Parathyroid adenoma (tissue), 2 donors: ENCODE results near the gene SERPINA3.

Source experiments
- H2AFZ ChIP-seq: fragments of 300-600 bp; sonication (generic); one replicate; pipeline ENCODE4 v1.7.0; 2017; ENCODE audit warnings: antibody characterized with exemption, mild to moderate bottlenecking
- H3K27ac ChIP-seq: fragments of 300-600 bp; sonication (generic); one replicate; pipeline ENCODE4 v1.7.0; 2017
- H3K27me3 ChIP-seq: fragments of 300-600 bp; sonication (generic); one replicate; pipeline ENCODE4 v1.7.0; 2017; ENCODE audit warnings: low read length; ENCODE audit not compliant: control insufficient read depth, insufficient read depth
- H3K36me3 ChIP-seq: fragments of 300-600 bp; sonication (generic); one replicate; pipeline ENCODE4 v1.7.0; 2017; ENCODE audit warnings: low read length; ENCODE audit not compliant: control insufficient read depth, insufficient read depth
- H3K4me1 ChIP-seq: fragments of 300-600 bp; sonication (generic); one replicate; pipeline ENCODE4 v1.7.0; 2017; ENCODE audit warnings: control low read depth
- H3K4me2 ChIP-seq: fragments of 300-600 bp; sonication (generic); one replicate; pipeline ENCODE4 v1.7.0; 2017; ENCODE audit warnings: low read length
- H3K4me3 ChIP-seq: fragments of 300-600 bp; sonication (generic); one replicate; pipeline ENCODE4 v1.7.0; 2017; ENCODE audit warnings: low read depth, low read length
- H3K79me2 ChIP-seq: fragments of 300-600 bp; sonication (generic); one replicate; pipeline ENCODE4 v1.7.0; 2017; ENCODE audit warnings: control low read depth
- H3K9ac ChIP-seq: fragments of 300-600 bp; sonication (generic); one replicate; pipeline ENCODE4 v1.7.0; 2017; ENCODE audit warnings: mild to moderate bottlenecking
- H3K9me3 ChIP-seq: fragments of 300-600 bp; sonication (generic); one replicate; pipeline ENCODE4 v1.7.0; 2017; ENCODE audit warnings: low read length; ENCODE audit not compliant: control insufficient read depth
- CTCF ChIP-seq: fragments of 300-600 bp; sonication (generic); IDR thresholded peaks from one replicate; pipeline ENCODE4 v1.7.0; 2017; ENCODE audit warnings: antibody characterized with exemption, mild to moderate bottlenecking
- donor health status: primary hyperparathyroidism.

The SERPINA3 gene

GRCh38 chr14:94659901-94660300 lies 47.7 kb downstream of the SERPINA3 start:
- H3K4me1 ChIP-seq = no peaks in the 10 kb centered on the region
- H3K4me2 ChIP-seq = no peak overlapping the region
- H3K36me3 ChIP-seq = no peaks in the 10 kb centered on the region
- no peak overlapping the region for H3K27ac ChIP-seq
- H3K9ac ChIP-seq = no peak overlapping the region
- no peaks in the 10 kb centered on the region for H3K9me3 ChIP-seq
- no peak for TF ChIP-seq CTCF
- no peak overlapping the region for H3K4me3 ChIP-seq
- no peaks in the 10 kb centered on the region for H3K27me3 ChIP-seq
- H2AFZ ChIP-seq = no peak overlapping the region
- H3K79me2 ChIP-seq = no peaks in the 10 kb centered on the region

- Histone ChIP-seq H3K27me3 (no peaks in the 10 kb centered on the region), H3K4me2 (no peak overlapping the region), H3K36me3 (no peaks in the 10 kb centered on the region), H3K4me3 (no peak overlapping the region), H3K9ac (no peak overlapping the region), H3K27ac (no peak overlapping the region), H2AFZ (no peak overlapping the region), H3K4me1 (no peaks in the 10 kb centered on the region), H3K79me2 (no peaks in the 10 kb centered on the region), H3K9me3 (no peaks in the 10 kb centered on the region)
- TF ChIP-seq CTCF = no peak
These were observed 48.2 kb downstream of the SERPINA3 start for GRCh38 chr14:94660306-94660946.

GRCh38 chr14:94663538-94663937 lies 51.3 kb downstream of the SERPINA3 start:
- H3K79me2 ChIP-seq = no peaks in the 10 kb centered on the region
- H3K36me3 ChIP-seq = no peaks in the 10 kb centered on the region

GRCh38 chr14:94663965-94664704 lies 51.9 kb downstream of the SERPINA3 start:
- no peak overlapping the region for H3K27ac ChIP-seq

More at GRCh38 chr14:94663538-94663937, 51.3 kb downstream of the SERPINA3 start:
- H3K4me2 ChIP-seq = no peak overlapping the region
- H3K9me3 ChIP-seq = no peaks in the 10 kb centered on the region
- H3K9ac ChIP-seq = no peak overlapping the region
- no peak overlapping the region for H2AFZ ChIP-seq
- H3K27me3 ChIP-seq = no peaks in the 10 kb centered on the region
- TF ChIP-seq CTCF = no peak
- H3K4me3 ChIP-seq = no peak overlapping the region
- no peaks in the 10 kb centered on the region for H3K4me1 ChIP-seq
- no peak overlapping the region for H3K27ac ChIP-seq

More at GRCh38 chr14:94663965-94664704, 51.9 kb downstream of the SERPINA3 start:
- no peak overlapping the region for H2AFZ ChIP-seq
- TF ChIP-seq CTCF = no peak
- H3K9me3 ChIP-seq = no peaks in the 10 kb centered on the region
- no peaks in the 10 kb centered on the region for H3K4me1 ChIP-seq
- H3K4me2 ChIP-seq = no peak overlapping the region
- H3K9ac ChIP-seq = no peak overlapping the region
- H3K4me3 ChIP-seq = no peak overlapping the region
- H3K36me3 ChIP-seq = no peaks in the 10 kb centered on the region
- no peaks in the 10 kb centered on the region for H3K27me3 ChIP-seq
- no peaks in the 10 kb centered on the region for H3K79me2 ChIP-seq
